CD4-positive, alpha-beta T cell treated with Interleukin-17A for 1 hour (primary cell): ENCODE results near the gene PLSCR4.
A peak's percentile ranks its signal among the peaks of the same experiment; 100 is the strongest.
"Not testable (repeated sequence)": the region's sequence is repeated elsewhere in the genome, so short reads cannot be mapped to it uniquely, and the experiment has no call there.

ENCODE experiments used
- DNase-seq: peaks from one replicate; pipeline ENCODE4 v3.0.0-alpha.2; 2020

The PLSCR4 gene

DNA sequence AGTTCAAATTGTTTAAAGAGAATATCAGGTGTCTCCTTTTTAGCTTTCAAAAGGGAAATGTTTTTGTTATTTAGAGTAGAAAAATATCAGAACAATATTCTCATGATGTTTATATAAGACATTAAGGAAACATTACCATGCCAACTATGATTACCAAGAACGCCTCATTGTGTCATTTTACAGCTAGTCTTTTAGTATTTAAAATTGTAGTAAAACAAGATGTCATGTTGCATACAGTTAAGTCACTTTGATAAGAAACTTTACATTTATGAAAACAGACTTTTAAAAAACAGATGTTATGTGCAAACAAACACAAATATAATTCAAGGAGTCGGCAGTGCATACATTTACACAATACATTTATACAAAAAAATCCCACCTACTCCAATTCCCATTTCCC lies 4.4 kb downstream of the PLSCR4 start:
- DNase-seq = no peak

DNA sequence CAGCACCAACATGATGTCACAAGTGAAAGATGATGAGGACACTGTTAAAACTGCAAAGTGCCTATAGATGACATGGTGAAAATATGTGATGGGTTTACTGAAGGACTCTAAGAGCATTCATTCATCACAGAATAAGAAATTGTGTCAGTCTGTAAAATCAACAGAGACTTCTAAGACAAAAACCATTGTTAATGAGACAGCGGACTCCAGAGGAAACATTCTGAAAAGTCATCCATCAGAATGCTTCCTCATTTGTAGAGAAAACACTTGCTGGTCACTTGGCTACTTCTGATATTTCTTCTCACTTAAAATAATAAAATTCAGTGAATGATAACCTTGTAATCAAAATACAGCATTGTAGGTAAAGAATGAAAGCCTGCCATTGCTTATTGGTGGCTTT lies 7.3 kb downstream of the PLSCR4 start:
- DNase-seq = no peak

DNA sequence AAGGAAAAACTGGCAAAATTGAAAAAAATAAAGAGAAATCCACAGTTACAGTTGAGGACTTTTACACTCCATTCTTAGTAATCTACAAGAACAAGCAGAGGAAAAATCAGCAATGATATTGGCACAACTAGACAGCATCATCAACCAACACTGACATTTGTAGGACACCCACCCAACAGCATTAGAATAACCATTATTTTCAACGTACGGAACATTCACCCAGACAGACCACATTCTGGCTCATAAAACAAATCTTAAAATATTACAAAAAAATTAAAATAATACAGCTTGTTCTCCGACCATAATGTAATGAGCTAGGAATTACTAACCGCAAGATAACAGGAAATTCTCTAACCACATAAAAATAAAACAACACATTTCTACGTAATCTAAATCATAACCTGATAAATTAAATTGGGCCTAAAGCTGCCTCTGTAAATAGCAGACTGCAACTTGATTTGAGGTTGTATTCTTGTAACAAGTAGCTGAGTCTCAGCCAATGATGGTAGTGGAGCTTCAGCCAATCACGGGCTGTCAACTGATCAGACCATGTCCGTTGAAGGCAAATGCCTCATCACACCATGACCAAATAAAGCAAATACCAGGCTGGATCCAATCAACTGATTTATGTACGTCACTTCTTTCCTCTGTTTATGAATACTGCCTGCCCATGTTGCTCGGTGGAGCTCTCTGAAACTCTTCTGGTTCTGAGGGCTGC lies 9.2 kb downstream of the PLSCR4 start:
- DNase-seq = no peak

DNA sequence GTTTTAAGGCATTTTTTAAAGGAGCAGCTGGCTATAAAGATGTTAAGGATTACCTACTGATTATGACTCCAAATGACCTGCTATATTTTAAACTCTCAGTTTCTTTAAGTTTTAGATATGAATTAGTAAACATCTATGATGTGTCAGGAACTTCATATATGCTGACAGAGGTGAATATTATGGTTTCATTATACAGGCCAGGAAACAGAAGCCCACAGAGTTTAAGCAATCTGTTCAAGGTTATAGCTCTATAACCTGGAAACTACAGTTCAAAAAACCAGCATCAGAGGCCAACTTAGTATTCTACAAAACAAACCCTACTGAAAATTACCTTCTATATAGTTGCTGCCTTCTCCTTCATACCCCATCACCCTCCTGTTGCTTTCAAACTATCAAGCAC lies 17.4 kb downstream of the PLSCR4 start:
- no peak for DNase-seq

DNA sequence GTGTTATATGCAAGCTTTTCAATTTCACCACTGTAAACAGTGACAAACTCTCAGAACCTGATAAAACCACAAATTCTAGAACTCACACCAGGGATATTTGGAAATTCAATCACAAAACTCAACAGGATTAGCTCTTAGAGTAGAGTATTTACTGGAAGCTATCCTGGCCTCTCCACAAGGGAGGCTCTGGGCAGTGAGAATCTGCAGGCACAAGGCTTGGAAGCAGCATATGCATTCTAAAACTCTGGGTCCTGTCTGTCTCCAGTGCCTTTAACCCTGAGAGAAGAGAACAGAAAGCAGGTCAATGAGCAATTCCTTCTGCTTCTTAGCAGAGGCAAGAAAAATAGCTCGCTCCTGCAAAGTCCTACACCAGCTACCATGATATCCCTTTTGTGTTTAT lies 23.4 kb downstream of the PLSCR4 start:
- DNase-seq = no peak

DNA sequence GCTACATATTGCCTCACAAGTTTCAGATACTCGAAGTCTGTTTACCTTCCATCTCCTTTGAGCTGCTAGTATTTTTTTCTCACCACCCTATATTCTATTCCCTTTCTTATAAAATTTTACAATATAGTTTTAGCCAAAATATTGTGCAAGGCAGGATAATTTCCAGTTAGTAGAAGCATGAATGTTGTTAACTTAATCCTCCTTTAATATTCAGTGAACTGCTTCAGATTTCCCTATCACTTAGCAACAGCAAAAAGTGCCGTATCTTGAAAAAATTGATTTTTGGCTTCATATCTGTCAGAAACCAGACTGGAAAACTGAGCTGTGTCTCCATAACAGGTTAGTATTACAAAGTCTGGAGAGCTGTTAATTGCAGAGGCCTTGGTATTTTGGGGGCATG lies 24.0 kb downstream of the PLSCR4 start:
- DNase-seq = no peak

DNA sequence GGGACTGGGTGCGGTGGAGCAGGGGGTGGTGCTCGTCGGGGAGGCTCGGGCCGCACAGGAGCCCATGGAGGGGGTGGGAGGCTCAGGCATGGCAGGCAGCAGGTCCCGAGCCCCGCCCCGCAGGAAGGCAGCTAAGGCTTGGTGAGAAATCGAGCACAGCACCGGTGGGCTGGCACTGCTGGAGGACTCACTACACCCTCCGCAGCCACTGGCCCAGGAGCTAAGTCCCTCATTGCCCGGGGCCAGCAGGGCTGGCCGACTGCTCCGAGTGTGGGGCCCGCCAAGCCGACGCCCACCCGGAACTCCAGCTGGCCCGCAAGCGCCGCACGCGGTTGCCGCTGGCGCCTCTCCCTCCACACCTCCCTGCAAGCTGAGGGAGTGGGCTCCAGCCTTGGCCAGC lies 25.4 kb downstream of the PLSCR4 start:
- not testable (repeated sequence) for DNase-seq

DNA sequence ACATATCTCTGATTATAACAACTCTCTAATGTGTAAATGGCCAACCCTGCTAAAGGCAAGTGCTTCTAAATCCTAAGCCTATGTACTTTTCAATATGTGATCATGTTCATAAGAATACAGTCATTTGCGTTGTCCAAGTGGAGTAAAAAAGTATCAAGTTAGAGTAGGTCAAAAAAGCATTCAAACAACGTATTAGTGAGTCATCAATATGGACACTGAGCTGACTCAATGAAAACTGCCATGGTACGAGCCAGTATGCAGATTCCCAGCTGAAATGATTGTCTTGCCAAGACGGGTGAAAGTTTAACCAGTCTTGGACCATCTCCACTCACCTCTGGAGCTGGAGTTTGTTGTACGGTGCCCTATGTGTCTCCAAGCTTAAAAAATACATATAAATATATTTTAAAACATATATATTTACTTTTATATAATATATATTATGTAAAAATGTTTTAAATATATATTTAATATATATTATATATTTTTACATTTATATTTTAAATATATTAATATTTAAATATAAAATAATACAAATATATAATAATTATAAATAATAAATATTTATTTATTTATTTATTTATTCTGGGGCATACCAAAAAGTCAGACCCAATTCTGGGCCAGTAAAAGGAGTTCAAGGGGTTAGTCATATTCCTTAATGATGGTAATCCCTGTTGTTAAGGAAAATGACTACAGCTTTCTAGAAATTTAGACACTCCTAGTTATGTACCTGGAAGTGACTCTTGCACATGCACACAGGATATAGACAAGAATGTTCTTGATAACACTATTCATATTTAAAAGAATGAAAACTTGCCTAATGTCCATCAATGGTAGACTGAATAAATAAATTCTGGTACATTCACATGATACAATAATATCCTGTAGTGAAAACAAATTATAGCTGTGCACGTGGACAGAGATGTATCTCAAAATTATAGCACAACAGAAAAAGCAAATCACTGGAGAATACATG lies 27.2 kb downstream of the PLSCR4 start:
- no peak for DNase-seq

DNA sequence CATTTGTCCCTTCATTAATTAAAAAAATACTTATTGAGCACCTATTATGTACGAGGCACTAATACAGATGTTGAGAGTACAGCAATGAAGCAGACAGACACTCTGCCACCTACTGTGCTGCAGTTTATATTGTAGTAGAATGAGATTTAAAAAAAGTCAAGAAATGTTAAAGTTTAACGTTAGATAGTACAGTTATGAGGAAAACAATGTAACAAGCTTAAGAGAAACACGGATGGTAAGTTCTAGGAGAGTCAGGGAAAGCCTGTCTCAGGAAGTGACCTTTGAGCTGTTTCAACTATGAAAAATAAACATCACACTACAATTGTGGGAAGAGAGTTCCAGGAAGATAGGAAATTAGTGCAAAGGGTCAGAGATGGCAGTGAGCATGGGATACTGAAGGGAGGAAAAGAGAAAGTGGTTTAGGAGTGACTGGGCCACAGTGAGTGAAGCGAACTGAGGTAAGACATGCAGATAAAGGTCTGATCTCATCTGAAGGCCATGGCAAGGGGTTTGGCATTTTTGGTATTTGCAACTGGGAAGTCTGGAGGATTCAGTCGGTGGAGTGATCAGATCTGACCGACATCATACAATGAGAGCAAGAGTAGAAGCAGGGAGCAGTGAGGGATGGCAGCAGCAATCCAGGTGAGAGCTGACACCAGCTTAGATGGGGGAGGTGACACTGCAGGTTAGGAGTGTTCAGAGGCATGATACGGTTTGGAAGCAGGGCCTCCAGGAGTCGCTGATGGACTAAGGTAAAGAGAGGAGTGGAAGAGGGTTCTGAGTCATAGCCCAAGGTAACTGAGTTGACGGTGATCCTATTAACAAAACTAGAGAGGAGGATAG lies 28.5 kb downstream of the PLSCR4 start:
- no peak for DNase-seq

DNA sequence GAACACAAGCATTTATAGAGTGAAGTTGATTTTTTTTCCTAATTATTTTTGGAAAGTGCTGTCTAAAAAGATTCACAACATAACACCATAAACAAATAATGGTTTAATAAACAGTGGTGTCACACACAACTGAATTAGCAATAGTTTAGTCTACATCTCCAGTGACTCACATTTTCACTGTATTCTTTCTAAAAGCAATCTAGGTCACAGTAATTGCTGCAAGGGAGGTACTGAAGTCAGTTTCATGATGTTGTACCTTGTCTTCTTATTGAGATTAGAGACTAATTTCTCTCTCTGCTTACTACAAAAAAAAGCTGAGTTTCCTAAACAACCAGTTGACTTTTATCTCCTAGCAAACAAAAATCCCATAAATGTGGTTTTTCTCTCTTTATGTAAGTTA lies 29.6 kb downstream of the PLSCR4 start:
- DNase-seq = no peak

DNA sequence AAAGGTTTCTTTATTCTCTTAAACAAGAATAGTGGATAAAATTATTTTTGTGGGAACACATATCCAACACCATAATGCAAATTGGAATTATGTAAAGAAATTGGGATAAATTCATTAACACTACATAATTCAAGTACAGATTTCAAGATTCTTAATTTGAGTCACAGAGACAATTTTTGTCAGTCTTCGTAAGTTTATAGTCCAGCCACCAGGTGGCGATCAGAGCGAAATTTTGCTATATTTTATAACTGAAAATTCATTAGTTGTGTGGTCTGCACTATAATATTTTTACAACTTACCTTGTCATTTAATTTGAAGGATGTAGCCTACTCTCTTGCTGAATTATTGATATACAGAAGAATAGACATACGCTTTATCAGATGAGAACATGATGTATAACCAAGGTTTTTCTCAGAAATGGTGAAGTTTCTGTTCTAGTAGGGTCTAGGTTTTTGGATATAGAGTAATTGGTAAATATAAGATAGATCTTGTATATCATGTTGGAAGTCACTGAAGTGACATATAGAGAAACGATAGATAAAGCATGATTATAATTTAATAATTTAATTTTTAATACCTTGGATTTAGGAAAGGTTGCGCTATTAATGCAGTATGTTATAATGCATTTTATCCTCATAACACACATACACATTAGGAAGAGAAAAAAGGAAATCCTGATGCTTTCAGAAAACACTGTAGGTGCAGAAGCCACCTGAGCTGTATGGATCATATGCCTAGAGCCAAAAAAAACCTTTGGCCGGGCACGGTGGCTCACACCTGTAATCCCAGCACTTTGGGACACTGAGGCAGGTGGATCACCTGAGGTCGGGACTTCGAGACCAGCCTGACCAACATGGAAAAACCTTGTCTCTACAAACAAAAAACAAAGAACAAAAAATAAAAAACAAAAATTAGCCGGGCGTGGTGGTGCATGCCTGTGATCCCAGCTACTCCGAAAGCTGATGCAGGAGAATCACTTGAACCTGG lies 31.7 kb downstream of the PLSCR4 start:
- peak; percentile 37 for DNase-seq

DNA sequence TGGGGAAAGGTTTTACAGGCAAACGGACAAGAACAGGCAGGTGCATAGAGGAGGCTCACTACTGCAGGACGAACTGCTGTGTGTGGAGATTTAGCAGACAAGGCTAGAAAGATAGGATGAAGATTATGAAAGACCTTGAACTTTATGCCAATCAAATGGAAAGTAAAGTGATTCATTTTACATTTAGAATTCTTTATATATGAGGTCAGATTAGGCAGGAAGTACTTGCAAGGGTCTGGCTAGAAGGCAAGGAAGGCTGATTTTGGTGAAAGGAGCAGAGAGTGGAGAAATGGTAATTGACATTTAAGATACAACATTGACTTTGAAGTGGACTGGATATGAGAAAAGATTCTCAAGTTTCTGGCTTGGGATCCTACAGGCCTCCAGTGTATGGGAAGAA lies 33.6 kb downstream of the PLSCR4 start:
- no peak for DNase-seq

DNA sequence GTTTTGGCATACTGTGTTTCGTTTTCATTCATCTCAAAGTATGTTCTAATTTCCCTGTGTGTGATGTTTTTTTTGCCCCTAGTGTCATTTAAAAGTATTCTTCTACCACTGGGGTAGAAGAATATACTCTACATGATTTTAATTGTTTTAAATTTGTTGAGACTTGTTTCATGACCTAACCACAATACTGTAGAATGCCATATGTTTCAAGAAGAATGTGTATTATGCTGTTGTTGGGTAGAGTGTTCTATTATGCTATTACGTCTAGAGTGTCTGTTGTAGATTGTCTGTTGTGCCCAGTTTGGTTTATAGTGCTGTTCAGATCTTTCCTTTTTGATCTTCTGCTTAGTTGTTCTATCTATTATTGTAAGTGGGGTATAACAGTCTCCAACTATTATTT lies 36.4 kb downstream of the PLSCR4 start:
- DNase-seq = no peak

DNA sequence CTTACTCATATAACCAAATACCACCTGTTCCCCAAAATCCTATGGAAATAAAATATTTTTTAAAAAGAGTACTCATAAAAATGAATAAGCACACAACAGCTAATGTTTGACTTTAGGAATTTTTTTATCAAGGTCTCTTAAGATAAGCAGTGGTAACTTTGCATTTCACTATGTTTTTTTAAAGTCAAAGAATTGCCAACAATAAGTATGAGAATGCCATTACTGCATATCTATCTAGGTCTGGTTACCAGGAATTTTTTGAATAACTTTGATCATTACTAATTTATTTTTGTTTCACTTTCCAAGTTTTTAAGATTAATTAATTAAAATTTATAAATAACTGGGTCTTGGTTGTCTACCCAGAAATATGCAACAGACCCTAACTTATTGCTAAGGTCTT lies 41.5 kb downstream of the PLSCR4 start:
- no peak for DNase-seq

DNA sequence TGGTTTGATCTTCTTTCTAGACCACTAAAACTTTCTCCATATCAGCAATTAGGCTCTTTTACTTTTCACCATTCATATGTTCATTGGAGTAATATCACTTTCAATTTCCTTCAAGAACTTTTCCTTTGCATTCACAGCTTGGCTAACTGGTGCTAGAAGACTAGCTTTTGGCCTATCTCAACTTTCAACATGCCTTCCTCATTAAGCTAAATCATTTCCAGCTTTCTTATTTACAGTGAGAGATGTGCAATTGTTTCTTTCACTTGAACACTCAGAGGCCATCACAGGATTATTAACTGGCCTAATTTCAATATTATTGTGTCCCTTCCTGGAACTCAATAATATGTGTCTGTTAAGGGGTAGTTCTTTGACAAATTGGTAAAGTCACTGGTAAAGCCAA lies 47.1 kb downstream of the PLSCR4 start:
- DNase-seq = no peak

DNA sequence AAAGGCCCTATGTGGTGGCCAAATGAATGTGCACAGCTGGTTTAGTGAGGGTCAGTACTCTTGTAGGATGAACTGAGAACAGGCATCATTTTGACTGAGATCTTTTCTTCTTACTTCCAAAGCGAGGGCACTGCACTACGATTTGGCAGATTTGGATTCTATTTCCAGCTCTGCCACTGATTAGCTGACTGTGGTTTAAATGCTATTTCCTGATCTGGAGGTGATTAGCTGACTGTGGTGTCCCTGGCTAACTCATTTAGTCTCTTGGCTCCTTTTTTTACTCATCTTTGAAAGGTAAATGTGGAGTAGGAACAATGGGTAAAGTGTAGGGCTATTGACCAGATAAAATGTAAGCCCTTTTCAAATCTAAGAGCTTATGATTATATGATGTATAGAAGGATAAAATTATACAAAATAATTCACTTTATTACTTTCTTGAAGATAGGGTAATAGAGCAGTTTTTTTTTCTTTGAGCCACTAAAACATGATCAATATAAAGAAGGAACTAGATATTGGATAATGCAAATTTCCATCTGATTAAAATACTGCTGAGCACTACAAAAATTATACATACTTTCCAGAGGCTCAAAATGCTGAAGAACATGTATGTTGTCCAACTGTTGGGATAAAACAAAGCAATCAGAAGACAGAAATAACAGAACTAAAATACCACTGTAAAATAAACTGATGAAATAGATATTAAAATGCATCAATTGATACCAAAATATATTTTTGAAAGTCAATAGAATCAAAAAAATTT lies 50.3 kb downstream of the PLSCR4 start:
- no peak for DNase-seq

DNA sequence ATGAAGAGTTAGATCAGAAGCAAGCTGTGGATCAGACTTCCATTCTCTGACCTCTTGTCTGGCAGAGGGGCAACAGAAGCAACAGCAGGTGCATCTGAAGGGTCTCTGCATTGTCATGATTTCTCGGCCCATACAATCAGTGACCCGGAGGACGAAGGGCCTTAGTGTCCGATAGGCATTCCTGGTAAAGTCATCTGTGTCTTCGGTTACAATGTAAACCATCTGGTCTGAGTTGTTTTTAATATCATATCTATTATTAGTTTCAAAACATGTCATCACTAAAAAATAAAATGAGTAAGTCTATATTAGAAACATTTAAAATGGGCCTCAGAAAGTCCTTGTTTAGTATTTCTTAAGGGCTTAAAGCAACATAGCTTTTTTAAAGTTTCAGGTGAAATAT lies 51.1 kb downstream of the PLSCR4 start:
- DNase-seq = no peak

DNA sequence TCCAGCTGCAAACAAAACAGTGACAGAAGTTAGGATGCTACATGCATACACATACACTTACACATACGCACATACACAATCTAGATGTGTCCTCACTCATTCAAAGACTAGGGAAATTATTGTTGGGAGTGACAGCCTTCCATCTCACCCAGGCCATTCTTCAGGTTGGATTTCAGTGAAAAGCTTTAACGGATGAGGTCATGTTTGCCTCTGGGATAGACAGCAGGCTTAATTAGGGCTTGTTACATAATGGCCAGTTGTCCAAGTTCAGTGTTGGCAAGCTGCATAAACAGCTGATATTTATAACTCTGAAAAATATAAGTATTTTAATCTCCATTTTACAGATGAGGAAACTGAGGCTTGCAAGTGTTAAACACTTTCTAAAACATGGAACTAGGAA lies 54.1 kb downstream of the PLSCR4 start:
- no peak for DNase-seq

DNA sequence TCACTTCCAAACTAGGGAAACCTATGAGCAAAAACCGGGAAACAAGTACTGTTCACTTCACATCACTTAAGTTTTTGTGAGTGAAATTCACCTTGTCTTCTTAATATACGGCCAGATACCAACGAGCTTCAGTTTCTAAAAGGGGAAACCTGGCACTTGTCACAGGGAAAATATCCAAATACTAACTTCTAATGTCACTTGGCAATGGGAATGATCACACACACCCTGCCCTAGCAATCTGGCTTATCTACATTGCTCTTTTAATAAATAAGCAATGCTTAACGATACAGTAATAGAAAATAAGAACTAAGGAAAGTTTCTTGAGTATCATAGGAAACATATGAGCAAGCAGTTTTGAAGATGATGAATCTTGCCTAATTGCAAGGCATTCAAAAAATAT lies 55.3 kb downstream of the PLSCR4 start:
- no peak for DNase-seq

DNA sequence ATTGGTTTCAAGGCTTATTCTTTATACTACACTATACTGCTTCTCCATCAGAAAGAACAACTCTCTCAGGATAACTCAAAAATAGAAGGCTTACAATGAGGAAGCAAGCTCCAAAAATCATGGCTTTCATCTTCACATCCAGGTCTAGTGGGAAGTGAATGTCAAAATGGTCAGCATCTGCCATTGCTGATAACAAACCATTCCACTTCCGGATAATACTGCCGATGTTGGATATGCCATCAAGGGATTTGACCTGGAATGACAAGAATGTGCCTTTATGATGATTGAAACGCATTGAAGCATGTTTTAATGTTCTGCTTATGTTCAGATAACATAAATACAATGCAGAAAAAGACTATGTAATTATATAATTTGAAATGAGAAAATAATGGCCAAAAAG lies 55.9 kb downstream of the PLSCR4 start:
- no peak for DNase-seq

DNA sequence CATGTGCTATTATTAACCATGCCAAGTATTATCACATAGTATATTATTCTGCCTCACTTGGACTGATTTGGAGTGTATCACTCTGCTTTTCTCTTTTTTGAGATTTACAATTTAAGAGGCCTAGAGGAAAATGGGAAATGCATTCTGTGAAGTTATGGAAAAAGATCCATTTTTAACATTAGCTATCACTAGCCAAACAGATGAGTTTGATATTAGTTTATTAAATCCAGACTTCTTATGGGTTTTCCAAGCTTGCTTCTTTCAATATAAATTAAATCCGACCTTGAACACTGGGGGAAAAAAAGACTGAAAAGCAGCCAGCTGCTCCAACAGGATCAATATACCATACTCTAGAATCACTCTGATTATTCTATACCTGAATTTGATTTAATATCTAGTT lies 59.9 kb downstream of the PLSCR4 start:
- no peak for DNase-seq
